Nephron (organoid): Measurements from ENCODE around the gene PARL.
A peak's percentile ranks its signal among the peaks of the same experiment; 100 is the strongest.
"Not testable (repeated sequence)": the region's sequence is repeated elsewhere in the genome, so short reads cannot be mapped to it uniquely, and the experiment has no call there.

ENCODE experiments used
- H3K27ac Mint-ChIP-seq, 3 experiments: 2 replicates each; pipeline ENCODE4 v1.8.0; 2020; ENCODE audit warnings: mixed read lengths in 3 of 3, mild to moderate bottlenecking in 2 of 3, moderate library complexity in 1 of 3
- H3K27me3 Mint-ChIP-seq: 2 replicates; pipeline ENCODE4 v1.8.0; 2021; ENCODE audit warnings: low read depth, mild to moderate bottlenecking, moderate library complexity, mixed read lengths
- H3K36me3 Mint-ChIP-seq: 2 replicates; pipeline ENCODE4 v1.8.0; 2020; ENCODE audit warnings: low read depth, mixed read lengths
- H3K4me1 Mint-ChIP-seq: 2 replicates; pipeline ENCODE4 v1.8.0; 2020; ENCODE audit warnings: mixed read lengths
- H3K4me3 Mint-ChIP-seq, 3 experiments: 2 replicates each; pipeline ENCODE4 v1.8.0; 2020; ENCODE audit warnings: mild to moderate bottlenecking in 3 of 3, mixed read lengths in 3 of 3, moderate library complexity in 2 of 3
- H3K9me3 Mint-ChIP-seq: 2 replicates; pipeline ENCODE4 v1.8.0; 2020; ENCODE audit warnings: mixed read lengths
- CTCF ChIP-seq, 3 experiments: fragments of 200-600 bp; sonication (generic); IDR thresholded peaks; one replicate each; pipeline ENCODE4 v1.5.0; 2021; ENCODE audit warnings: antibody characterized with exemption in 3 of 3; ENCODE audit not compliant: unreplicated experiment in 3 of 3

PARL gene

GRCh38 chr3:183794452-183794851 lies 90.2 kb downstream of the PARL start:
- Mint-ChIP-seq H3K27ac (peak overlapping the region; percentile 10 to 18 (median 17)), H3K9me3 (no peaks in the 10 kb centered on the region), H3K4me3 (no peak overlapping the region), H3K27me3 (no peaks in the 10 kb centered on the region), H3K4me1 (peaks cover 36% of the 10 kb centered on the region), H3K36me3 (peaks cover 73% of the 10 kb centered on the region)
- no peak for TF ChIP-seq CTCF (IDR thresholded peaks at IDR 0.05; ENCODE audit: unreplicated experiment in 3 of 3)

DNA sequence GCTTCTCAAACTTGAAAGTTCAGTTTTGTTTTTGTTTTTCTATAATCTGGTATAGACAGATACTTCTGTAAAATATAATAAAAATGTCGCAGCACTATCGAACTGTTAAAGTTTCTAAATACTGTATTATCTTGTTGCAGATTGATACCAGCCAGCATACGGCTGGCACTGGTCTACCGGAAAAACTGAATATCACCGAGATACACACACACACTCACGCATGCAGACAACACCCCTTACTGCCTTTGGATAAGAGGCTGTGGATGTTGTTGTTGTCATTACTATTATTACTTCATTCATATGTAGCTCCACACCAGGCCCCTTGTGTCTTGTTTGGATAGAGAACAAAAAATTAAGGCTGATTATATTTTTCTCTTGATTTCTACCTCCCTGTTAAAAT lies 91.7 kb downstream of the PARL start:
- Mint-ChIP-seq H3K27me3 (no peaks in the 10 kb centered on the region), H3K4me1 (peaks cover 25% of the 10 kb centered on the region), H3K36me3 (peaks cover 72% of the 10 kb centered on the region), H3K27ac (no peak overlapping the region), H3K4me3 (no peak overlapping the region), H3K9me3 (no peaks in the 10 kb centered on the region)
- TF ChIP-seq CTCF (IDR thresholded peaks at IDR 0.05; ENCODE audit: unreplicated experiment in 3 of 3) = no peak

GRCh38 chr3:183790700-183791099 lies 94.0 kb downstream of the PARL start:
- H3K27ac Mint-ChIP-seq = no peak overlapping the region
- peaks cover 15% of the 10 kb centered on the region for H3K4me1 Mint-ChIP-seq
- TF ChIP-seq CTCF (IDR thresholded peaks at IDR 0.05; ENCODE audit: unreplicated experiment in 3 of 3) = no peak
- H3K9me3 Mint-ChIP-seq = no peaks in the 10 kb centered on the region
- no peak overlapping the region for H3K4me3 Mint-ChIP-seq
- H3K36me3 Mint-ChIP-seq = peaks cover 77% of the 10 kb centered on the region
- H3K27me3 Mint-ChIP-seq = no peaks in the 10 kb centered on the region

DNA sequence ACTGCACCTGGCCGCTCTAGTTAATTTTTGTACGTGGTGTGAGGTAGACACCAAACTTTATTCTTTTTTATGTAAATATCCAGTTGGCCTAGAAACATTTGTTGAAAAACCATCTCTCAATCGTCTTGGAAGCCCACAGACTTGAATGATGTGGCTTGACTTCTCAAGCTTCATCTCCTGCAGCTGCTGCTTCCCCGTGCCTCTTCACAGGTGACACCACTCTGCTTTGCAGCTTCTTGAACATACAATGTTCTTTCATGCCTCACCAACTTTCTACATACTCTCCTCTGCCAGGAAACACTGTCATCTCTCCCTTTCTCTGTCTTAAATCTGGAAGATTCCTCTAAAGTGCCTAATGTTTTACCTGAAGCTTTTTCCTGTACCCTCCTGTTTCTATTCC lies 94.9 kb downstream of the PARL start:
- H3K9me3 Mint-ChIP-seq = no peaks in the 10 kb centered on the region
- peaks cover 15% of the 10 kb centered on the region for H3K4me1 Mint-ChIP-seq
- no peak for TF ChIP-seq CTCF (IDR thresholded peaks at IDR 0.05; ENCODE audit: unreplicated experiment in 3 of 3)
- no peaks in the 10 kb centered on the region for H3K27me3 Mint-ChIP-seq
- H3K36me3 Mint-ChIP-seq = peaks cover 75% of the 10 kb centered on the region
- H3K4me3 Mint-ChIP-seq = no peak overlapping the region
- H3K27ac Mint-ChIP-seq = no peak overlapping the region

GRCh38 chr3:183784503-183784902 lies 100.2 kb downstream of the PARL start:
- not testable (repeated sequence) for H3K27me3 Mint-ChIP-seq, H3K4me1 Mint-ChIP-seq, H3K9me3 Mint-ChIP-seq, H3K27ac Mint-ChIP-seq, H3K4me3 Mint-ChIP-seq
- H3K36me3 Mint-ChIP-seq = peaks cover 79% of the 10 kb centered on the region

DNA sequence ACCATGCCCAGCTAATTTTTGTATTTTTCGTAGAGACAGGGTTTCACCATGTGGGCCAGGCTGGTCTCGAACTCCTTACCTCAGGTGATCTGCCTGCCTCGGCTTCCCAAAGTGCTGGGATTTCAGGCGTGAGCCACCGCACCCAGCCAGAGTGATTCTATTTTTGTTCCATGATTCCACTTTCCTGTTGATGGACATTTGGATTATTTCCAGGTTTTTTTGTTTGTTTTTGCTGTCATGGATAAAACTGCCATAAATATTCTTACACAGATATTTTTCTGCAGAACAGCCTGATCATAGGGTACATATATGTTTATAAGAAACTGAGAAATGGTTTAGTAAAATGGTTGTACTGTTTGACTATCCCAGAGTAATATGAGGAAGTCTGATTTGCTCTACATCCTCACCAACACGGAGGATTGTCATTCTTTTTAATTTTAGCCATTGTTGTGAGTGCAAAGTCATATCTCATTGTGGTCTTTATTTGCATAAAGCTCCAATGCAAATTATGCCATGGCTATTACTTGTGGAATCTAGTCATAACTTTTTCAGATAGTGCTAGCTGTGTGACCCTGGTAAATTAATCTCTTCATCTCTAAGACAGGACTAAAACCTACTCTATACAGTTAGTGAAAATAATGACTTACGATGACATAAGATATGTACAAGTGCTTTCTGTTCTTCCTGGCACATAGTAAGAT lies 102.0 kb downstream of the PARL start:
- TF ChIP-seq CTCF (IDR thresholded peaks at IDR 0.05; ENCODE audit: unreplicated experiment in 3 of 3) = no peak
- peak overlapping the region in 1 of 3 experiments; percentile 28 for H3K27ac Mint-ChIP-seq
- H3K36me3 Mint-ChIP-seq = peaks cover 78% of the 10 kb centered on the region
- H3K4me1 Mint-ChIP-seq = no peaks in the 10 kb centered on the region
- no peaks in the 10 kb centered on the region for H3K9me3 Mint-ChIP-seq
- H3K27me3 Mint-ChIP-seq = no peaks in the 10 kb centered on the region
- H3K4me3 Mint-ChIP-seq = no peak overlapping the region
